ENCODE results near the gene ADORA2B.
A peak's percentile ranks its signal among the peaks of the same experiment; 100 is the strongest.
"Not testable (repeated sequence)": the region's sequence is repeated elsewhere in the genome, so short reads cannot be mapped to it uniquely, and the experiment has no call there.

The ADORA2B gene

DNA sequence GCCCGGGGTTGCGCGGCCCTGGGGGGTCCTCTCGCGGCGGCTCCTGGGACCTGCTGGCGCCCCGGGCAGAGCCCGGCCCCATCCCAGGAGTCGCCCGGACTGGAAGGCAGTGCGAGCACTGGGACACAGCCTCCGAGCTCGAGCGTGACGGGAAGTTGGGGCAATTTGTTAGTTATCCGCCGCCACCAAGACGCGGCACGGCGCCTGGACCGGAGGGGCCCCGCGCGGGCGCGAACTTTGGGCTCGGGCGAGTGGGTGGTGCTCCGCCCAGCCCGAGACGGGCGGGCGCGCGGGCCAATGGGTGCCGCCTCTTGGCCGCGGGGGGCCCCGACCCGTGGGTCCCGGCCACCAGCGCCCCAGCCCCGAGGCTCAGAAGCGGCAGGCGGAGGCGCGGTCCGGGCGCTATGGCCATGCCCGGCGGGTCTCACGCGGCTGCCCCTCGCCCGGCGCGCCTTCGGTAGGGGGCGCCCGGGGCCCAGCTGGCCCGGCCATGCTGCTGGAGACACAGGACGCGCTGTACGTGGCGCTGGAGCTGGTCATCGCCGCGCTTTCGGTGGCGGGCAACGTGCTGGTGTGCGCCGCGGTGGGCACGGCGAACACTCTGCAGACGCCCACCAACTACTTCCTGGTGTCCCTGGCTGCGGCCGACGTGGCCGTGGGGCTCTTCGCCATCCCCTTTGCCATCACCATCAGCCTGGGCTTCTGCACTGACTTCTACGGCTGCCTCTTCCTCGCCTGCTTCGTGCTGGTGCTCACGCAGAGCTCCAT lies at the start of gene ADORA2B:
ADORA2B (plus strand) TSS at position 372 of the 768 bp plus-strand sequence; CDS start at position 491, 119 bp downstream.
- DNase-seq (ENCODE audit: low spot score), result peak; percentile 91

DNA sequence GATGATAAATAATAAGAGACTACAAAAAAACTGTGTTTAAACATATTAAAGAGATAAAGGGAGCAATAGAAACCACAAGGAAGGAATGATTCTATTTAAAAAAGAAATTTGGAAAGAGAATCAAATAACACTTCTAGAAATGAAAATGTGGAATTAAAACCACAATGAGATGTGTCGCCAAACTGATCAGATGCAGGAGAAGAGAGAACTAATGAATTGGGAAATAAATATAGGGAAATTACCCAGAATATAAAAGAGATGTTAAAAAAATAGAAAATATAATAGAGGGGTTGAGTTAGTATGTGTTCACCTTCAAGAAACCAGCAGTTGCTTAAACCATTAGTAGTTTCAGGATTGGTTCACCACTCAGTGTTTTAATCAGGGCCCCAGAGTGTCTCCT lies 48.7 kb upstream of the ADORA2B start:
- DNase-seq (ENCODE audit: low spot score), result no peak

DNA sequence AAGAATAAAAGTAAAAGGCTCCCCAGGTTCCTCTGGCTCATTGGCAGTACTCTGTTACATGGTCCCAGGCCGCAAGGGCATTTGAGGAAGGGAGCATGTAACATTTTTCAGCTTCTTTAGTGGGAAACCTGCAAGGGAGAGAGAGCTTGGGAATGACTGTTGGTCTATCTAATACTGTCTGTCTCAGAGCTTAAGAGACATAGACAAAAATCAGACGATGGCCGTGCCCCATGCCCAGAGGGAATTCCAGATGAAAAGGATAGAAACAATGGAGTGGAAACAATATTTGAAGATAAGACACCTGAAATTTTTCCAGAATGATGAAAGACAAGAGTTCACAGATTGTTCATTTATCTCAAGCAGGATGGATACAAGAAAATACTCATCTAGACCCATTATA lies 48.1 kb upstream of the ADORA2B start:
- no peak for DNase-seq (ENCODE audit: low spot score)

DNA sequence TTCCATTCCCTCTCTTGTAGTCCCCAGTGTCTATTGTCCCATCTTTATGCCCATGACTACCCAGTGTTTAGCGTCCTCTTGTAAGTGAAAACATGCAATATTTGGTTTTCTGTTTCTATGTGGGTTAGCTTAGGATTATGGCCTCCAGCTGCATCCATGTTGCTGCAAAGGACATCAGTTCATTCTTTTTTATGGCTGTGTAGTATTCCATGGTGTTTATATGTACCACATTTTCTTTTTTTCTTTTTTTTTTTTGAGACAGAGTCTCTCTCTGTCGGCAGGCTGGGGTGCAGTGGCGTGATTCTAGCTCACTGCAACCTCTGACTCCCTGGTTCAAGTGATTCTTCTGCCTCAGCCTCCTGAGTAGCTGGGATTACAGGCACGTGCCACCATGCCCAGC lies 45.3 kb upstream of the ADORA2B start:
- DNase-seq (ENCODE audit: low spot score), result not testable (repeated sequence)

DNA sequence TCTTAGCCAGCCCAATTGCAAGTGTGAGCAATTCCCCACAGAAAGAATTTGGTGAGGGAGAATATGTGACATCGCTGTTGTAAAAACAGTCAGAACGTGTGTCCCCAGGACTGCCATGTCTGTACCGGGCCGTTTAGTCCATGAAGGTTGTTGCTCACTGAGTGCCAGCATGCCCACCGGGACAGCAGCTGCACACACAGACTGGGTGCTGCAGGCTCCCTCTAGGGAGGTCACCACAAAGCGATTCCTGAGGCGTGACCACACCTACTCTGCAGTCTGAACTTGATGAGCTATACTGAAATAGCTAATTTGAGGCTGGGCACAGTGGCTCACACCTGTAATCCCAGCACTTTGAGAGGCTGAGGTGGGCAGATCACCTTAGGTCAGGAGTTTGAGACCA lies 44.1 kb upstream of the ADORA2B start:
- DNase-seq (ENCODE audit: low spot score), result no peak

DNA sequence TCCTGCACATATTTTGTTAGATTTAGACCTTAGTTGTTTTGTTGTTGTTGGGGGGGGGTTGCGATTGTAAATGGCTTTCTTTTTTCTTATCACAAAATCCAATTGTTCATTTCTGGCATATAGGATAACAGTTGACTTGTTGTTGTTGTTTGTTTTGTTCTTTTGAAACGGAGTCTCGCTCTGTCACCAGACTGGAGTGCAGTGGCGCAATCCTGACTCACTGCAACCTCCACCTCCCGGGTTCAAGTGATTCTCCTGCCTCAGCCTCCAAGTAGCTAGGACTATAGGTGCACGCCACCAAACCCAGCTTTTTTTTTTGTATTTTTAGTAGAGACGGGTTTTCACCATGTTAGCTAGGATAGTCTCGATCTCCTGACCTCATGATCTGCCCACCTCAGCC lies 39.7 kb upstream of the ADORA2B start:
- DNase-seq (ENCODE audit: low spot score), result not testable (repeated sequence)

DNA sequence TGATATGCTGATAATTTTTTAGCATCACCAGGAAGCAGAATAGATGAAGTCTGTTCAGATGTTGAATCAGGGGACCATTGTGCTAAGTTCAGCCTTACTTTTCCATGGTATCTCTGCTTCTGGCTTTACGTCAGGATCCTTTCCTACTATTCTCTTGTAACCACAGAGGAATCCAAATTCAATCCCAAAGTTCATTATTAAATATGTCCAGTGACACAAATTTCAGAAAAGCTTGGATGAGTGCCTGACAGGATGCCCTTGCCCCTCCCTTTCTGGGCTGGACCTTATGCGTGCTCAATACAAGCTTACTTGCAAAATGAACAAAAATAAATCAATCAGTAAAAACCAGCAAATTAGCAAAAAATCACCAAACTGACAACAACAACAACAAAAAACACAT lies 37.6 kb upstream of the ADORA2B start:
- no peak for DNase-seq (ENCODE audit: low spot score)

DNA sequence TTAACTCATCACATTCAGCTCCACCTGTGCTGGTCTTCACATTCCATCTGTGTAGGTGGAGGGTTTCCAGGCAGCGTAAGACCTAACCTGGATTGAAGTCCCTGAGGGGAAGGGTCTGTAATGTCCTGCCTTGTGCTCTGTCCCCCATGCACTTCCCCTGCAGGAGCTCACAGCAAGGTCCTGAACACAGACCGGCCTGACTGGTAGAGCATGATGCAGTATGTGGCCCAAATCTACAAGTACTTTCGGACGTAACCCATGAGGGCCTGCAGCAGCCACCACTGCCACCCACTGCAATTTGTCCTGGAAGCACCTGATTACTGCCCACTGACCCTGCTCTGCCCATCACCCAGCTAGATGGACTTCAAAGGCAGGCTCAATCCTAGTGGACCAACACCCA lies 36.6 kb upstream of the ADORA2B start:
- DNase-seq (ENCODE audit: low spot score), result no peak

DNA sequence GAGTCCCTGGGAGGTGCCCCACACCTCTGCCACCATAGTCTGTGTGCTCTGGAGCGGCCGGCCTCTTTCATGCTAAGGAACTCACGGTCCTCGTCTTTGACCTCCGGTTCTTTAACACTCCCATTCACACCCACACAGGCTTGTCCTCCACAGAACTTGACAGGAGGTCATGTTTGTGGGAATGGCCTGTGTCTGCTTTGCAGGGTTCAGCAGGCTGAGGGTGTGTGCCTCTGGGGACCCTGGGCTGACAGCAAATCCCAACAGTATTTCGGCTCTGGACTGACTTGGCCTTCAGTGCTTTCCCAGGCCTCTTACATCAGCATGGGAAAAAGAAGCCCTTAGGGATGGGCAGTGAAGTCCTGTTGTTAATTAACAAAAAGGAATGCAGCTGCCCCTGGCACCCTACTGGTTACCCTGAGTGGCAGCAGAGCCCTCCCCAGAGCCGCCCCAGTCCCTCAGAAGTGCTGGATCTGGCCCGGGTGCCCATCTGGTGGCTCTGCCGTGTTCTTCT lies 35.4 kb upstream of the ADORA2B start:
- no peak for DNase-seq (ENCODE audit: low spot score)

DNA sequence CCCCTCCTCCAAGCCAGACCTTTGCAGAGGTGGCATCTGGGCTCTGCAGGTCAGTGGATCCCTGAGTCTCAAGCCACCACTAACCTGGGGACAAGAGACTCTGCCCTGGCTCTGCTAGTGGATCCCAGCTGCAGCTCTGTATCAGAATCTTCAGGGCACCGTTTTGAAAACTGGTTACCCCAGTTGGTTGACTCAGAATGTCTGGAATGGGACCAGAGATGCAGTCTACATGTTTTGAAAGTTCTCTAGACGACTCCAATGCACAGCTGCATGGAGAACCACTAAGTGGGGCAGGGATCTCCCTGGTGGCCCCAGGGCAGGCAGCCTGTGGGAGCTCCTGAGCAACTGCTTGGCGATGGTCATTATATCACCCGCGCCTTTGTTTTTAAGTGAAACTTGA lies 34.1 kb upstream of the ADORA2B start:
- no peak for DNase-seq (ENCODE audit: low spot score)

DNA sequence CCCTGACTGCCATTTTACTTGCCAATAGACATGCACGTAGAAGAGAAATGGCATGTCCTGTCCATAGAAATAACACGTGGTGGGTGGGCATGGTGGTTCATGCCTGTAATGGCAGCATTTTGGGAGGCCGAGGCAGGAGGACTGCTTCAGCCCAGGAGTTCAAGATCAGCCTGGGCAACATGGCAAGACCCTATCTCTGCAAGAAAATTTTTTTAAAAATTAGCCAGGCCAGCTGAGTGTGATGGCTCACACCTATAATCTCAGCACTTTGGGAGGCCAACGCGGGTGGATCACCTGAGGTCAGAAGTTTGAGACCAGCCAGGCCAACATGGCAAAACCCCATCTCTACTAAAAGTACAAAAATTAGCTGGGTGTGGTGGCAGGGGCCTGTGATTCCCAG lies 33.2 kb upstream of the ADORA2B start:
- not testable (repeated sequence) for DNase-seq (ENCODE audit: low spot score)

DNA sequence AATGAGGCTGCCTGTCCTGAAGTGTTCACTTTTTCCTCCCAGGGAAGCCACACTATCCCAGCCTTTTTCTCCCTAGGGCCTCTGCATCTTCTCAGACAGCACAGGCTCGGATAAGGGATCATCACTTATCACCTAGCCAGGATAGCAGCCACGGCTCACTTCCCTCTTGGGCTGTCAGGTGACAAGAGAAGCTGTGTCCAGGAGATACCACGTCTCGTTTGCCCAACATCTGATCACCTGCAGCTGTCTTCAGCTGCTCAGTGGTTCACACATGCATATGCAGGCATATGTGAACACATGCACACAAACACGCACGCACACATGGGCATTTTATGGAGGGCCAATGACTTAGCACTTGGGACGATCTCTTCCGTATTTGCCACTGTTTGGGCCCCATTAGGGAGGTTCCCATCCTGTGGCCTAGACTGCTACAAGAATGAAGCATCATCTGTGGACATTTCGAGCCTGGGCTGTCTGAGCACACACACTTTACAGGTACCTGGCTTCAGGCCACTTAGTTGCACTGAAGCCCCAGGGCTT lies 32.4 kb upstream of the ADORA2B start:
- no peak for DNase-seq (ENCODE audit: low spot score)

DNA sequence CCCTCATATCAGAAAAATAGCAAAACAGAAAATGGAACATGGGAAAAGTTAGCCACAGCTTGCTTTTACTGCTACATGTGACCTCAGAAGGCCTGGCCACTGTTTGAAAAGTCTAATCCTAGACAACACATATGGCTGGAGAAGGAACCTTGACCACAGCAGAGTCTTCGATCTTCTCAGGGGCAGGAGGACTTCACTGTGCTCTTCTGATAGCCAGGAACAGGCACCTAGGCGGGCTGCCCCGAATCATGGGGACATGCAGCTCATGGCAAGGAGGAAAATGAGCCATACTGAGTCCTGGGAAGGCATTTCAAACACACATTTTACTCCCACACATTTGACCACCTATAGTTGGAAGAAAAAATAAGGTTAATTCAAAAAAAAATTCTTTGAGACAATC lies 31.1 kb upstream of the ADORA2B start:
- DNase-seq (ENCODE audit: low spot score), result no peak

DNA sequence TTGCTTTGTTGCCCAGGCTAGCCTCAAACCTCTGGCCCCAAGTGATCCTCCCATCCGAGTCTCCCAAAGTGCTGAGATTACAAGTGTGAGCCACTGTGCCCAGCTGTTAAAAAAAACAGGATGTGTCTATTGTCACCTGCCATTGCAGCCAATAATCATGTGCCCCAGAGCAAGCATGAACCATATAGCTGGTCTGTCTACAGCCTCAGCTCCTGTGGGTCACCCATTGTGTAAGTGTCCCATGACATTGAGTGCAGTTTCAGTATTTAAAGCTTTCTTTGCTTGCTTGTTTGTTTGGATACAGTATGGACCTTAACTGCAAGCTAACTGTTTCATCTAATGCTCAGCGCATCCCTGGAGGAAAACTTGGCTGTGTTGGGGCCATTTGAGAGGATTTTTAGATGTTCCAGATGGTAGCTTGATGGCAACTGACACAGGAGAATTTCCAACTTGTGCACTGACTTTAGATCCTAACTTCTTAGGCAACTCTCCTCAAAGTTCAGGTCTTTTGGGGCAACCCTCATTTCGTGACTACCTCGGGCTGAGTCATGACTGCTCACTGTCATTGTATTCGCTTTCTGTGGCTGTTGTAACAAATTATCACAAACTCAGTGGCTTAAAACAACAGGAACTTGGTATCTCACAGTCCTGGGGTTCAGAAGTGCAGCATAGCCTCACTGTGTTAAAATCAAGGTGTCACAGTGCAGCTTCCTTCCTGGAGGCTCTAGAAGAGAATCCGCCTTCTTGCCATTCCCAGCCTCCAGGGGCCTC lies 30.3 kb upstream of the ADORA2B start:
- DNase-seq (ENCODE audit: low spot score), result peak; percentile 21

DNA sequence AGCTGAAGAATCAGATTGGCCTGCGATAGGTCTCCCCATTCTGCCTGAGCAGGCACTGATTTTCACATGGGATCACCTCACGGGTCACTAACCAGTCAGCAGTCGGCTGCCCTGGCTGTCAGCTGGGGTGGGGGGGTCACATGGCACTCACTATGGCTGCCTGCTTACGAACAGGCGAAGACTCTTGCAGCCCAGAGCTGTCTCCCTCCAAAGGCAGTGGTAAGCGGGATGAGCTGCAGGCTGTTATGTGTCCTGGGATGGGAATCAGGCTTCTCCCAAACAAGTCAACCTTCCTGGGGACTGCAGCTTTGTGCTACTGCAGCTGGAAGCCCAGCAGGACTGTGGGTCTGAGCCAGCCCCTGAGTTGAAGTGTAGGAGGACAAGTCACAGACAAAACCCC lies 29.0 kb upstream of the ADORA2B start:
- DNase-seq (ENCODE audit: low spot score), result no peak

DNA sequence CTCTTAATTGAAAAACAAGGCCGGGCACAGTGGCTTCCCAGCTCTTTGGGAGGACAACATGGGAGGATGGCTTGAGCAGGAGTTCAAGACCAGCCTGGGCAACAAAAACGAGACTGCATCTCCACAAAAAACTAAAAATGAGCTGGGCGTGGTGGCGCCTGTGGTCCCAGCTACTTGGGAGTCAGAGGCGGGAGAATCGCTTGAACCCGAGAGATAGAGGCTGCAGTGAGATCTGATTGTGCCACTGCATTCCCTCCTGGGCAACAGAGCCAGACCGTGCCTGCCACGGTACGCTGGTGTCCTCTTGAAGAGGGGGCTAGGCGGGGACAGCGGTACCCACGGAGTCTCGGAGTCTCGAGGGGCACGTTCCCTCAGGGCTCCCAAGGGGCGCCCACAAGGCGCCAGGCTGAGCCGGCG lies 27.9 kb upstream of the ADORA2B start:
- no peak for DNase-seq (ENCODE audit: low spot score)

DNA sequence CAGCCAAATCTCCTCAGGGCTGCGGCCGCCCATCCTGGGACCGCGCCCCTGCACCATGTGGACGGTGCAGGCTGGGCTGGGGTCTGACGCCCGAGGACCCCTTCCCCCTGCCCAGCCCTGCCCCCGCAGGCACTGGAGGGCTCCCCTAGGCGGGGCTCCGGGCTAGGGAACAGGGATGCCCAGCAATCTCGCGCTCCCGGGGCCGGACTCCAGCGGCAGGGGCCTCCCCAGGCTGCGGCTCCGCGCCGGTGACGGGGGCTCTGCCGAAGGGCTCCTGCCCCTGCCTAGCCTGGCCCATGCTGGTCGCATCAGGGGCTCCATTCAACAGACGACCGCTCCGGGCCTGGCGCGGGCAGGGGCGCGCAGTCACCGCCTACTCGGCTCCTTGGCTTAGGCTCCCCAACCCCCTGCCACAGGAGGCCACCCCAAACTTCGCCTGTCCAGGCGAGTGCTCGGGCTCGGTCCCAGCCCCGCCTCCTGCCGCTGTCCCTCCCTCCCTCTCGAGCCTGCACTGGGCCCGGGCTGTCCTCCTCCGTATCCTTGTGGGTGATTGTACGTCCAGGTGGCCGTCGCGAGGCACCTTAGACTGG lies 27.4 kb upstream of the ADORA2B start:
- peak; percentile 49 for DNase-seq (ENCODE audit: low spot score)

DNA sequence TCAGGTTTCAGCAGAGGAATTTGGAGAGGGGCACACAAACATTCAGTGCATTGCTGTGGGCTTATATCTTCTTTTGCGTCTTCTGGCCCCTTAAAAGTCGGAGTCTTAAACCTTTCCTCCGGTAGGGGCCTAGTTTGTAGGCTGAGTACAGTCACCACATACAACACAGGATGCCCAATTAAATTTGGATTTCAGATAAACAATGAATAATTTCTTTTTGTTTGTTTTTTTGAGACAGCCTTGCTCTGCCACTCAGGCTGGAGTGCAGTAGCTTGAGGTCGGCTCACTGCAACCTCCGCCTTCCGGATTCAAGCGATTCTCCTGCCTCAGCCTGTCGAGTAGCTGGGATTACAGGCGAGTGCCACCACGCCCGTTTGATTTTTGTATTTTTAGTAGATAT lies 26.7 kb upstream of the ADORA2B start:
- DNase-seq (ENCODE audit: low spot score), result no peak

DNA sequence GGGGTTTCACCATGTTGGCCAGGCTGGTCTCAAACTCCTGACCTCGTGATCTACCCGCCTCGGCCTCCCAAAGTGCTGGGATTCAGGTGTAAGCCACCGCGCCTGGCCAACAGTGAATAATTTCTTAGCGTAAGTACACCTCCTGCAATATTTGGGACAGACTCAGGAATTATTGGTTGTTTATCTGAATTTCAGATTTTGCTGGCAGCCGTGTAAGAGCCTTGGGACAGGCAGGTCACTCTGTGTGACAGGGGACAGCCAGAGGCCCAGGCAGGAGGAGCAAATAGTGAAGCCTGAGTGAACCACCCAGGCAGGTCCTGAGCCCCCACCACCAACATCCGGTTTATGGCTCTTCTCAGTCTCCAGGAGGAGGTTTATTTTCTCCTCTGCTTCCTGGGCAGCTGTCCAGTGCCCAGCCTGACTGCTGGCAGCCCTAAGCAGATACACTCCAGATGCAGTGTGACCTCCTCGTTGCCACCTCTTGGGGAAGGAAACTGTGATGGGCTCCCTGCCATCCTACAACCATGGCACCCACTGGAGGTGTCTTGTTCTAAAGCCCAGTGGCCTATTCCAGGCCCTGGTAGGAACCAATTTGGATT lies 26.2 kb upstream of the ADORA2B start:
- no peak for DNase-seq (ENCODE audit: low spot score)

DNA sequence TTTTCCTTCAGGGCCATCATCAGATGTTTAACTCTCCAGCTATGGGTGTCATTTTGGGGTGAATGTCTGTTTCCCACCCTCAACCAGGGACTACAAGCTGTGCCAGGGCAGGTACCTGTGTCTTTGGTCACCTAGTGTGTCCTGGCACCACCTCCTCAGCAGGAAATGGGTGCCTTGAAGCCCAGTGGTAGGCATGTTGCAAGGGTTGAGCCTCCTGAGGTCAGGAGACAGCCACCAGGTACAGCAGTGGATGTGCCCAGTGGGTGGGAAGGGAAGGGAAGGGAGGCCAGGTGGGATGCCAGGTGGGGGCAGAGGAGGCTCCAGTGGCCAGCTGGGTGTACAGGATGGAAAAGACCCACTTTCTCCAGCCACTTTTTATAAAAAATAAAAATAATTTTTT lies 25.5 kb upstream of the ADORA2B start:
- no peak for DNase-seq (ENCODE audit: low spot score)

DNA sequence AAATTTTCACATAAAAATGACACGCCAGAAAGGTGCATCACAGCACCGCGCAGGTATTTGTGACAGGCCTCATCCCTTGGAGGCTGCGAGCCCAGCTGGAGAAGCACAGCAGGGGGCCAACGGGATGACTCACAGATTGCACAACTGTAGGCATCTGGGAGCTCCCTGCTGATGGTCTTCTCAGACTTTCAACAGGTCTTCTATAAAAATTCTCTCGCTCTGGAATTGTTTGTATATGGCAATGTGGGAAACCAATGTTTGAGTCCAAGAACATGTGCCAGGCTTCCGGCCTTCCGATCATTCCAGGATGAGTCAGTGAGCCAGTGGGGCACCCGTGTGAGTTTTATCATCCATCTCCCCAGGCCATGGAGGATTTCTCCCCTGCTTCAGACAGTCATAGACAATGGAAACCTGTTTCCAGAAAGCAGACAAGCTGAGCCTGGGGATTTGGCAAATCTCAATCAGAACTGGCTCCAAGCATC lies 24.1 kb upstream of the ADORA2B start:
- DNase-seq (ENCODE audit: low spot score), result peak; percentile 62

DNA sequence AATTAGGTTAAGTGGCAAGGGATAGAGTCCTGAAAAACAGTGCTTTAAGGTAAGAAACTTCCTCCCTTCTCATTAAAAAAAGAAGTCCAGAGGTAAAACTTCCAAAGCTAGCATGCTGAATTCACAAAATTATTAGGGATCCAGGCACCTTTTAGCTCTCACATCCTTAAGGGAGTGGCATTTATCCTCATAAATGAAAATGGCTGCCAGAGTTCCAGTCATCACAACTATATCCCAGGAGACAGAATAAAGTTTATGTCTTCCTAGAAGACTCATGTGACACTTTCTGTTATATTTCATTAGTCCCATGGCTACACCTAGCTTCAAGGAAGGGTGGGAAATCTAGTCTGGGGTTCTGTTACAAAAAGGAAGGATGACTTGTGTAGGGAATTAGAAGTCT lies 23.3 kb upstream of the ADORA2B start:
- no peak for DNase-seq (ENCODE audit: low spot score)
